ENCODE results near the gene NRCAM. TPM values are rescaled to one million over a fixed set of nuclear protein-coding genes. Genes with fewer than 3 reads are reported as not detected.

Gene NRCAM
- polyA plus RNA-seq, 1 donor from 2014 or later, result 0.49 TPM

DNA sequence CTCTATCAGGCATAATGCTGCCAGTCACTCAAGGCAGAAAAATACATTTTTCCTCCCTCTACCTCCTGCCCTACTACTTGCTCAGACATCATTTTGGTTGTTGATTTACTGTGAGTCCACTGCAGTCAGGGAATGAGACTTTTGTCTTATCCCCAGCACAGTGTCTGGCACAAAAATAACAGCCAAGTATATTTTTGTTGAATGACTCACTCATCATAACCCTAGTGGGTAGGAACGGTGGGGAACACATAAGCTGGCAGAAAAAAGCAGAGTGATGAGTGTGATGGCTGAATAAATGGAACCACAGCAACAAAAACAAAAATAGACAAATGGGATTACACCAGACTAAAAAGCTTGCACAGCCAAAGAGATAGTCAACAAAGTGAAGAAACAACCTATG is 260.2 kb downstream of the NRCAM start:
- H3K36me3 Mint-ChIP-seq, result no peaks in the 10 kb centered on the region
- peaks cover 0 to 2% (median 0%) of the 10 kb centered on the region in 3 donors for H3K9me3 Mint-ChIP-seq
- peaks cover 1 to 3% (median 1%) of the 10 kb centered on the region in 3 donors for H3K4me1 Mint-ChIP-seq
- H3K4me3 Mint-ChIP-seq, result no peak overlapping the region
- no peak overlapping the region for H3K27ac Mint-ChIP-seq
- peaks cover 1% of the 10 kb centered on the region for H3K27me3 Mint-ChIP-seq

DNA sequence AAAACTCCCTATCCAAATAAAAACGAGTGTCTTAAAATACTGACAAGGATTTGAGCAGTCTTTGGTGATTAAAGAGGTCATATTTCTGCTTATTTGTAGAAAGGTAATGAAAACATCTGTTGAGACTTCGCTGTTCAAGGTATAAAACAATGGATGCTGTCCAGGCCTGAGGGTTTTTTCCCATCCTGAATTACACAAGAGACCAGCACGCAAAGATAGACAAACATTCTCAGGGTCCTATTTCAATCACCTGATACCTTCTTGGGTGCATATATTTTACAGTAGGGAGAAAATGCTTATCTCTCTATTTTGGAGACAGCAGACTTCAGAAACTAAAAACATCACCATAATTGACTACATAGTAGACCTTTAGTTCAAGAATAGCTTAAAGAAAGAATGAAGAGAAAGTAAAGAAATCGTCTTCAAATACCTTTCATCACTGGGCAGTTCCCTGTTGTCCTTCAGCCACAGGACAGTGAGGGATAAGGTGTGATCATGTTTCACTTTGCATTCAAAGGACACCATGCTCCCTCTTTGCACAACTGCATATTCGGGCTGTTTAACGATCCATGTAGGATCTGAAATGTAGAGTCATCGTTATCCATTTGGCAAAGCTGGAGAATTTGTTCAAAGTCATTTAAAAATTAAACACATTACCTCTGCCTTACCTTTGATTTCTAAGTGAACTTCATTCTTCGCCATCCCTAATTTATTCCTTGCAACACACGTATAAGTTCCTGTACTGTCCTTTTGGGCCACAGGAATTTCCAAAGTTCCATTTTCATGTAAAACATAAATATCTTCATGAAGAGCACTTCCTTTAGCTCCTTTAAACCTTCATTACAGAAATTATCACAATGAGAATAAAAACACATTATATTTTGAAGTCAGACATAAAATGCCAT is 262.4 kb downstream of the NRCAM start:
- H3K27me3 Mint-ChIP-seq, result peaks cover 1% of the 10 kb centered on the region
- no peak overlapping the region for H3K27ac Mint-ChIP-seq
- no peak overlapping the region for H3K4me3 Mint-ChIP-seq
- H3K4me1 Mint-ChIP-seq, result peaks cover 4 to 10% (median 7%) of the 10 kb centered on the region in 3 donors
- H3K36me3 Mint-ChIP-seq, result no peaks in the 10 kb centered on the region
- H3K9me3 Mint-ChIP-seq, result peaks cover 0 to 2% (median 0%) of the 10 kb centered on the region in 3 donors

DNA sequence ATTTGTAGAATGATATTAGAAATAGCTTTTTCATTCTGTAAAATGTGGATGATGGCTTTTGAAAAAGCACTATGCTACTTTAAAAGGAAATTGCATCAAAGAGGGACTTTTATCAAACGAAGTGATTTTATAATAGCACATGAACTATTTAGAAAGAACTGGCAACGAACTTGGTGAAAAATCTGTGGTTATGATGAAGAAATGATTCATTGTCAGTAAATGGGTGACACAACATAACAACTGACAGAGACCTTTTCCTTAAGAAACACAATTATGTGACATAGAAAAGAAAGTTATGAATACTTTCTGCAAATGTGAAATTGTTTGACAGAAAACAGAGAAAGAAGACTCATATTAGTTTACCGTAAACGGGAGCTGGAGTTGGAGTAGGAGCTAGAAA is 265.3 kb downstream of the NRCAM start:
- no peak overlapping the region for H3K27ac Mint-ChIP-seq
- H3K4me1 Mint-ChIP-seq, result peaks cover 6 to 10% (median 7%) of the 10 kb centered on the region in 3 donors
- H3K27me3 Mint-ChIP-seq, result peaks cover 1% of the 10 kb centered on the region
- H3K9me3 Mint-ChIP-seq, result peaks cover 0 to 3% (median 0%) of the 10 kb centered on the region in 3 donors
- no peaks in the 10 kb centered on the region for H3K36me3 Mint-ChIP-seq
- H3K4me3 Mint-ChIP-seq, result no peak overlapping the region

DNA sequence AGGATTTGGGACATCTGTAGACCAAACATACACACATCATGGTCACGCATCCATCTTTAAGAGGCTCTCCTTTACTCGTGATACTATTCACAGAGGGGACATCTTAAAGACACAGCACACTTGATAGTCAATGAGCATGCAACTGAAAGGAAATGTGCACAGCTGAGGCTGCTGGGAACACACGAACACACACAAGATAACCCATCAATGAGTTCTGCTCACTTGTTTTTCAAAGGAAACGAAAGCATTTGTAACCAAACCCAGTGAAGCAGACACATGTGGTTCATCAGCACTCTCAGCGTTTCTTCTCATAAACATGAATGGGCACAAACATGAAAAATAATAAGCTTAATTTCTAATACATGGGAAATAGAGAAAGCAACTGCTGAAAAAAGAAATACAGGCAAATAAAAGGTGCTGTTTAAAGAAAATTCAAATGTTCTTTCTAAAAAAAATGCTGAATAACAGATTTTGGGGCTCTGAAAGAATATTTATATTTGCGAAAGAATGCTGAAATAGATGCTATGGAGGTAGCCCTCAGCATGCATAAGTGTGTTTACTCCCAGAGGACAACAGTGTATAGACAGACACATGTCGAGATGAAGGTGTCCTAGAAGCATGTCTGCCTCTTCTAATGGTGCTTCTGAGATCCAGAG is 266.4 kb downstream of the NRCAM start:
- H3K36me3 Mint-ChIP-seq, result no peaks in the 10 kb centered on the region
- H3K27ac Mint-ChIP-seq, result no peak overlapping the region
- peaks cover 1% of the 10 kb centered on the region for H3K27me3 Mint-ChIP-seq
- peaks cover 6 to 10% (median 7%) of the 10 kb centered on the region in 3 donors for H3K4me1 Mint-ChIP-seq
- H3K4me3 Mint-ChIP-seq, result no peak overlapping the region
- H3K9me3 Mint-ChIP-seq, result peaks cover 0 to 3% (median 0%) of the 10 kb centered on the region in 3 donors

DNA sequence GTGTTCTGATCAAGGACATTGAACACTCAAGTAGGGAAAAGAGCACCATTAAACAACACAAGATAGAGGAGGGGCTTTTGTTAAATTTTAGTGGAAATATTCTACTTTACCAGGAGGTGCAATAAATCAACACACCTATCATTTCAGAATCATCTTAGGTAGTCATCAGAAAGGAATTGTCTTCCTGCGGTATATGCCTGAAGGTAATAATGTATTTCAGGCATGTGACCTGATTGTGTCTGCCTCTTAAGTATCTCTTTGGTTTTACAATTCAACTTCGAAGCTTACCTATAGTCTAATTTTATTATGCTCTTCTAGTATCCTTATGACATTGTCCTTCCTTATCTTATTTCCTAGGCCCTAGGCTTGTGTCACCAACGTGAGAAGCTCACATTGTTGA is 267.5 kb downstream of the NRCAM start:
- Mint-ChIP-seq H3K36me3 (no peaks in the 10 kb centered on the region), H3K27me3 (no peaks in the 10 kb centered on the region), H3K4me1 (peaks cover 6 to 10% (median 7%) of the 10 kb centered on the region in 3 donors), H3K4me3 (no peak overlapping the region), H3K27ac (no peak overlapping the region), H3K9me3 (peaks cover 0 to 1% (median 0%) of the 10 kb centered on the region in 3 donors)

DNA sequence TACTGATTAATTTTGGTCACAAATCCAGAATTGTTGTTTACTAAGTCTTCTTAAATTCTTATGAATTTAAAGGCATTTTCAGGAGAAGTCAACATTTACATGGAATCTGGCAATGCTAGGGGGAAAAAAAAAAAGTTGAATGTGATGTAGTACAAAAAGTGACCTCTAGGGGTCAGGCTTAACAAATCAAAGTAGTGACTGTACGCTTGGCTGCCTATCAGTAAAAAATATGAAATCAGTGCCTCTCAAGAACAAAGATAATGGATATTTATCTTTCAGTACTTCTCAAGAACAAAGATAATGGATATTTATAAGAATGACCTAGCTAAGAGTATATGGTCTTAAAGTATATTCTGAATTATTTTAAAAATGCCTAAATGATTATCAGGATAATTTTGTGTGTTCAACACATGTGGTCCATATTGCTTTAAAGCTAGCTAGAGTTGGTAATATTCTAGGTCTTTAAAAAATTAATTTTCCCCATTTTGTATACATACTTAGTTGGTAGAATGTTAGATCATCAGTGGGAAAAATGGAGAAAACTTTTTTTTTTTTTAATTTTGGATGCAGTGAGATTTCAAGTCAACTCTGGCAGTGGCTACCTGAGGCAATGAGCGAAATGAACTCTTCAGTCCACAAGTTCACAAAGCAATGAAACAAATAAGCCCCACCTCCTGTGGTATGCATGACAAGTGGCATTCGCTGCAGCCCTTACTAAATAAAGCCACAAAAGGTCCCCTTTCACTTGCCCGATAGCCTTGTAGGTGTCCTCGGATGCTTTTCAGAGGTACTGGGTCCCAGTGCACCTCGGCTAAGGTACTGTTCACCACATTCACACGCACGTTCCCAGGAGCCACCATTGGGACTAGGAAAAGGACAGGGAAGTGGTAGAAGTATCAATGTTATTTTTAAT is 274.9 kb downstream of the NRCAM start:
- peaks cover 4% of the 10 kb centered on the region for H3K27me3 Mint-ChIP-seq
- H3K36me3 Mint-ChIP-seq, result no peaks in the 10 kb centered on the region
- no peaks in the 10 kb centered on the region for H3K9me3 Mint-ChIP-seq
- no peak overlapping the region for H3K4me3 Mint-ChIP-seq
- no peaks in the 10 kb centered on the region for H3K4me1 Mint-ChIP-seq
- no peak overlapping the region for H3K27ac Mint-ChIP-seq

DNA sequence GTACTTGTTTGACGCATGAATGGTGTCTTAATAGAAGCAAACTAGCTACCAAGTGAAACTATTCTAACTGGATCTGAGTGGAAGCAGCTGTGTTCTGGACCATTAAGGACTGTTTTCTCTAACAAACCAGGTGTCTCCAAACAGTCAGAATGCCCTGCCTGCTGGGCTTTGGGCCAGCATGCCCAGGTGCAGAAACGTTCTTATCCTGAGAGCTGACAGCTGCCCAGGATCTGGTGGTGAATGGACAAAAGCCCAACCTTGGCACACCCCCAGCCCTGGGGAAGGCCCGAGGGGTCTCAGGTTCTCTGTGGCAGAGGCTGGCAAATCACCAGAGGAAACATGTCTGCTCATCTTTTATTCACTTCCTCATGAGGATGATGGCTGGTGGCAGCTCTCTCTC is 277.8 kb downstream of the NRCAM start:
- Mint-ChIP-seq H3K4me3 (no peak overlapping the region), H3K36me3 (no peaks in the 10 kb centered on the region), H3K4me1 (no peaks in the 10 kb centered on the region), H3K27ac (no peak overlapping the region), H3K9me3 (no peaks in the 10 kb centered on the region), H3K27me3 (peaks cover 4% of the 10 kb centered on the region)

DNA sequence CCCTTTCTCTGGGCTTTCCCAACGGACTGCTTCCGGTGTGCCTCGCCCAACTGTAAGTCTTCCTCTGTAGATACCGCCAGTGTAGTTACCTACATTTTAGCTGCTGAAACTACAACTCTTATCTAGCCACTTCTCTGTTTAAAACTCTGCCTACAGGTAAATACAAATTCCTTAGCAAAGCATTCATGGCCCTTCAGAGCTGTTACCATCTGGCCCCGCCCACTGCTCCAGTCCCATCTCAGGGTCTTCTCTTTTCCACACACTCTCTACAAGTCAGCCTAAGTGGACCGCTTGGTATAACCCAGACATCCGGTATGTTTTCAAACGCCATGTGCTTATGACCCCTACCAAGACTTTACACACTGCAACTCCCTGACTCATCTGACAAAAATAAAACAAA is 285.1 kb downstream of the NRCAM start:
- Mint-ChIP-seq H3K9me3 (no peaks in the 10 kb centered on the region), H3K27me3 (peaks cover 4% of the 10 kb centered on the region), H3K36me3 (no peaks in the 10 kb centered on the region), H3K4me1 (no peaks in the 10 kb centered on the region), H3K27ac (no peak overlapping the region), H3K4me3 (no peak overlapping the region)

DNA sequence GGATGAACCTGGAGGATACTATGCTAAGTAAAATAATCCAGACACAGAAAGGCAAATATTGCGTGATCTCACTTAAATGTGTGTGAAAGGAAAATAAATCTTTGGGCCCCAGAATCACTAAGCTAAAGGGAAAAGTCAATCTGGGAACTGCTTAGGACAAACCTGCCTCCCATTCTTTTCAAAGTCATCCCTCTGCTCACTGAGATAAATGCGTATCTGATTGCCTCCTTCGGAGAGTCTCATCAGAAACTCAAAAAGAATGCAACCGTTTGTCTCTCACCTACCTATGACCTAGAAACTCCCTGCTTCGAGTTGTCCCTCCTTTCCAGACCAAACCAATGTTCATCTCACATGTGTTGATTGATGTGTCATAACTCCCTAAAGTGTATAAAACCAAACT is 286.0 kb downstream of the NRCAM start:
- Mint-ChIP-seq H3K4me3 (no peak overlapping the region), H3K4me1 (no peaks in the 10 kb centered on the region), H3K27ac (no peak overlapping the region), H3K27me3 (peaks cover 4% of the 10 kb centered on the region), H3K9me3 (no peaks in the 10 kb centered on the region), H3K36me3 (no peaks in the 10 kb centered on the region)

DNA sequence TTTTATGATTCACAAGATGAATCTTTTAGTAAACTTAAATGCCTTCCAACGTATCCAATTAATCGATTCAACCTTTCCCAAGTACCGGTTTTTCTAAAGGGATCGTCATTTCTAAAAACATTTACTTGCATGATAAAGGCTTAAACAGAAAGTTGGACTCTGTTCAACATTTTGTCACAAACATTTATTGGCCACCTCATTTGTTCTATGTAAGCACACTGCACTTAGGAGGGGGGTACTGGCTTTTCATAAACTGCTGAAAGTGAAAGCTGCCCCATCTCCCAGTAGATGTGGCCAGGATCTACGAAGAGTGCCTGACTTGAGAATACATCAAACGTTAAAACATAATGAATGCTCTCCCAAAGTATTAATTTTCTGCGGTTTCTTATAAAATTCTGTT is 288.8 kb downstream of the NRCAM start:
- no peaks in the 10 kb centered on the region for H3K9me3 Mint-ChIP-seq
- no peaks in the 10 kb centered on the region for H3K4me1 Mint-ChIP-seq
- peaks cover 4% of the 10 kb centered on the region for H3K27me3 Mint-ChIP-seq
- H3K36me3 Mint-ChIP-seq, result no peaks in the 10 kb centered on the region
- H3K27ac Mint-ChIP-seq, result no peak overlapping the region
- no peak overlapping the region for H3K4me3 Mint-ChIP-seq

DNA sequence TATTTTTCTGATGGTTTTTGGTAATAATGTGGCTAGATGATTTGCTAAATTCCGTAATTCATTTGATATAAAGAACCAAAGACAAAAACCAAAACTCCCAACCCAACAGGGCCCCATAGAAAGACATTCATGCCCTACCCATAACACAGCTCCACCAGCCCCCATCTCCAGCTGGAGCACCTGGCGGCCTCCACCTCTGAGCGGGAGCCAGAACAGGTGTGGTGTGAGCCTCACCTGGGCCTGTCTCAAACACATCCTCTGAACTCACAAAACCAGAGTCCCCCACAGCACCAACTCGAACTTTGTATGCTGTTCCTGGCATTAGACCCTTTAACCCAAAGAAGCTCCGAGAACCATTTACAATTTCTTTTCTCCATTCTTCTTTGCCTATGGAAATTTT is 289.5 kb downstream of the NRCAM start:
- Mint-ChIP-seq H3K27ac (no peak overlapping the region), H3K9me3 (no peaks in the 10 kb centered on the region), H3K4me3 (no peak overlapping the region), H3K36me3 (no peaks in the 10 kb centered on the region), H3K4me1 (no peaks in the 10 kb centered on the region), H3K27me3 (peaks cover 5% of the 10 kb centered on the region)

DNA sequence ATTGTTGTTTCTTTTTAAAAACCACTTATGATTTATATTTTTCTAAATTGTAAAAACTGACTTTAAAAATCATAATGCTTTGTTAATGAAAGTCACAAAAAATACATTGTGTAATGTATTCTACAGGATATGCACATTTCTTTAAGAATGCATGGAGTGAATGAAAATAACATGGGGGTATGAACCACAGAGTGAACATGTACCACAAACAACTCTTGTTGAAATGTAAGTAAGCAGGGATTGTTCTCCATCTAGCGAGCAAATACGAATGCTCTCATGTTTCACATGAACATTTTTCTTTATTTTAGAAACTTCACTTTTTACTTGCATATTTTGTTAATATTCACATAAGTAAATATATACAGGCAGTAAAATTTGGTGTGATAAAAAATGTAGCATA is 290.5 kb downstream of the NRCAM start:
- Mint-ChIP-seq H3K27ac (no peak overlapping the region), H3K36me3 (no peaks in the 10 kb centered on the region)

DNA sequence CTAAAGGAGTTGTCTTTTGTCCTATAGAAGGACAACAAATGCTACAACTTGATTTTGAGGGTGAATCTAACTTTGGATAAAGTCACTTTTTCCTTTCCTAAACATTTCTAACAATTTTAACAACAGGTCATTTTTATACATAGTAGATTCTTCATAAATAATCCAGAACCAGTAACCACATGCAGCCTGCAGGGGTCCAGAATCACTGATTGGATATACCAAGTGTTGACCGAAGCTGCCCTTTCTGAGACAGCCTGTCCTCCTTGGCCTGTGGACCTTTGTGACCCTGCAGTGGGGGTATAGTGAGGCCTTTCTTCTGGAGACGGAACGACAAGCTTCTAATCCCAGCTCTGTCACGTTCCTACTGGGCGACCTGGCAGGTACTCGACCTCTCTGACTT is 291.3 kb downstream of the NRCAM start:
- Mint-ChIP-seq H3K4me3 (no peak overlapping the region), H3K9me3 (no peaks in the 10 kb centered on the region), H3K36me3 (peaks cover 3% of the 10 kb centered on the region), H3K27ac (no peak overlapping the region), H3K27me3 (peaks cover 4% of the 10 kb centered on the region), H3K4me1 (no peaks in the 10 kb centered on the region)

More for the DNA sequence above, 290.5 kb downstream of the NRCAM start:
- Mint-ChIP-seq H3K4me3 (no peak overlapping the region), H3K9me3 (no peaks in the 10 kb centered on the region), H3K4me1 (no peaks in the 10 kb centered on the region), H3K27me3 (peaks cover 4% of the 10 kb centered on the region)

DNA sequence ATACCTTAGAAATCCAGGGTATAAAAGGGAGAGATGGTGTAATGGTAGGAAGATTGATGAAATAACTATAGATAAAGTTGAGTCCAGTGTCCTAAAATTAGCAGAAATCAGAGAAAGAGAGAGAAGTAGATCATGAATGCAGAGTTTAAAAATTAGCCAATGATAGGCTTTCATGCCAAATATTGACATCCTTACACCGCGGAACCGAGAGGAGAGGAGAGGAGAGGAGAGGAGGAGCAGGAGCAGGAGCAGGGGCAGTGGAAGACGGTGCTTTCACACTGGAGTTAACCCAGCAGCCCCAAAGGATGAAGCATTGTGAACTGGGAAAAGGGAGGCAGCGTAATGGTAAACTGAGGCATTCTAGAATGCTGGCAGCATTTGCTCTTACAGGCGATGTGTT is 291.9 kb downstream of the NRCAM start:
- Mint-ChIP-seq H3K27ac (no peak overlapping the region), H3K4me3 (no peak overlapping the region), H3K36me3 (peaks cover 3% of the 10 kb centered on the region), H3K27me3 (peaks cover 4% of the 10 kb centered on the region), H3K9me3 (no peaks in the 10 kb centered on the region), H3K4me1 (no peaks in the 10 kb centered on the region)

DNA sequence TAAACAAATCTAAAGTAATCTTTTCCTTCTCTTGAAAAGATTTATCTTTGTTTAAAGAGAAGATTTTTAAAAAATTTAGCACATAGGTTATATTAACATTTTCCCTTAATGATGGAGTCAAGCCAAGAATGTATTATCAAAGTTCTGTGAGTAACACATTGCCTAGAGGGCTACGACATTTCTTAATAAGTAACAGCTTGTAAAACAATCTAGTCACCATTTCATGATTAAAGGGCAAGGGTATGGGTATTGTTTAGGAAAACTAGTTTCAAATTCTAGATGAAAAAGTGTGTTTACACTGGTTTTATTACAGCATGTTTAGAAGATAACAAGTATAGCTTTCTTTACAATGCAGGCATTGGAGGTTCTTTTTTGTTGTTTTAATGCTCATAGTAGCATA is 297.5 kb downstream of the NRCAM start:
- Mint-ChIP-seq H3K4me1 (peaks cover 0 to 6% (median 0%) of the 10 kb centered on the region in 3 donors), H3K9me3 (no peaks in the 10 kb centered on the region), H3K27ac (no peak overlapping the region), H3K4me3 (no peak overlapping the region), H3K36me3 (peaks cover 3% of the 10 kb centered on the region), H3K27me3 (peaks cover 9% of the 10 kb centered on the region)
